GM18519 (cell line): Measurements from ENCODE around the gene ING3.
"Not testable (repeated sequence)": the region's sequence is repeated elsewhere in the genome, so short reads cannot be mapped to it uniquely, and the experiment has no call there.

Source experiments
- ATAC-seq: cut with Tn5 transposase; IDR thresholded peaks from one replicate; pipeline ENCODE4 v1.9.1; 2021; ENCODE audit warnings: mild to moderate bottlenecking, moderate library complexity; ENCODE audit not compliant: unreplicated experiment, low FRiP score

ING3 gene

DNA sequence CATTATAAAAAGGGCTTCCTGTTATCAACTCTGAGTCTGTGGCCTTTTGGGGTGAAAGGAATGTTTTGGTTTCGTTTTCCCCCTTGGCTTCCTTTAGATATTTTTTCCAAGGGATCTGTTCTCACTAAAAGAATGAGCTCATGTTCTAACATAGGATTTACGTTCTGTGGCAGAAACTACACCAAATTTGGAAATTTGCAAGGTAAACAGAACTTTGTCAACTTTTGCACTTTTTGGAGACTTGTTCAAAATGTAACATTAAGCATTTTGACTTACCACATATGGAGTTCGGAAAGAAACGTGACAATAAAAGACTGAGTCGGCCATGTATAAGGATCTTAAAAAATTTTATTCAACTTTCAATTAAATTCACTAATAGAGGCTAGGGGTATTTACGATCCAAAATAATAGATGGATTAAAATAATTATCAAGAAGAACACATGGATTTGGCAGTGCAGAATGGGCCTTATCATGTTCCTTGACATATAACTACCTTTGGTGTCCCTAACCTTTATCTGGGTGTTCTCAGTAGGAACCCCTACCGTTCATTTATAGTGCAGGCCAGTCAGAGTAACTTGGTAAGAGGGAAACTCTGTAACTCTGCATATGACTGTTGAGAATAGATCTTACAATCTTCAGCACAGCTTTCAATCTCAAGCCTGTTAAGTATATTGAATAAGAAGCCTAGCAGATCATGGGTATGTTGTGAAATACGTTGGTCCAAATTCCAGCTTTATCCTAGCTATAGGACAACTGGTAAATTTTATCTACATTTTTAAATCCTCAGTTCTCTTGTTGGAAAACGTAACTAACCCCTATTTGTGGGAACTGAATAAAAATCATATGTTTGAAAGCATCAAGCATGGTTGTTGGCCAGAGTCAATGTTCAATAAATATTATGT is 49.8 kb downstream of the ING3 start:
- no peak for ATAC-seq

DNA sequence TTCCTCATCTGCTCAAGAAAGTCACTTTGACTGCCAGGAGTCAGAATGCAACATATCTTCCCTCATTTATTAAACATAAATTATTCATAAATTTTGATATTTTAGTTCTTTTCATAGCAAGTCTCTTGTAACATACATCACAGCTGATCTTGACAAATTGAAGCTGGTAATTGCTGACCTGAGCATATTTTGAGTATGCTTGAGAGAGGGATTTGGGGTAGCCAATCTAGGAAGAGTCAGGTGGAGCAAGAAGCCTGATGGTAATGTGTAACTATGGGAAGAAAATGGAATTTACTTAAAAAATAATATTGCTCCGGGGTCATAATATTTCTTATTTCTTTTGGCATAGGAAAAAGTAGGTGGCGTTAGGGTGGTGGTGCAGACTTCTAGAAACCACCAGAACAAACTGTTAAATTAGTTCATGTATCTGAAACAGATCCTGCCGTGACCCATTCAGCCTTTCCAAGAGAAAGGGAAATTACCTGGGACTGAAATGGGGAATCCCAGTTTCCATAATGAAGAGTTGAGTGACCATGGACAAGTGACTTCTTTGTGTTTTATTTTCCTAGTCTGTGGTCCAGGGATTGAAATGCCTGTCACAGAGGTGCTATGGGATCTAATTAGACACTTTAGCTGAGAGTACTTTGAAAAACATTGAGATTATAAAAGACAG is 50.8 kb downstream of the ING3 start:
- no peak for ATAC-seq

DNA sequence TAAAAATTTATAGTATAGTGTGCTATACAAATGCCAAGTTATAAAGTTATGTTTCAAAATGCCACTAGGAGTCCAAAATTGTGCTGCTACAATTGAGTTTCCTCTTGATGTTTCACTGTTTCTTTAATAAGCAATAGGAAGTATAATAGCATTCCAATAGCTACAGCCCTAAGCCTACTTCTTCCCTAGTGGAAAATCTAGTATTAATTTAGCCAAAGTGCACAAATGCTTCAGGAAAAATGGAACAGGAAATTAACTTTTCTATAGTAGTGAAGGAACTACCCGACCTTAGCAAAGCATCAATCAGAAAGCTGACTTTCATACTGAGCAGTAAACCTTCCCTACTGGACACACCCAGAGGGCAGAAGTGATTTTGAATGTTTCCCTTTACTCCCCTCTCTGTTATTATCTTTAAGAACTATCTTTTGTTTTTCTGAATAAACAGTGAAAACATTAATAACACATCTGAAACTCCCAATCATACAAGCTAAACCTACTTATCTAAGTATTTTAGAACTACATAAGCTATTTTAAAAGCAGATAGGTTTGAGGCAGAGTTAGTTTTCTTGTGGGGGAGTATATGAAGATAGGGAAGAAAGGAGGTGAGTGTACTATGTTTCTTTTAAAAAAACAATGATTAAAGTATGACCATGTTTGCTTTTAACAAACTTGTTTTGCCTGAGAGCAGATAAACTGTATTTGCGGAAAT is 51.6 kb downstream of the ING3 start:
- no peak for ATAC-seq

DNA sequence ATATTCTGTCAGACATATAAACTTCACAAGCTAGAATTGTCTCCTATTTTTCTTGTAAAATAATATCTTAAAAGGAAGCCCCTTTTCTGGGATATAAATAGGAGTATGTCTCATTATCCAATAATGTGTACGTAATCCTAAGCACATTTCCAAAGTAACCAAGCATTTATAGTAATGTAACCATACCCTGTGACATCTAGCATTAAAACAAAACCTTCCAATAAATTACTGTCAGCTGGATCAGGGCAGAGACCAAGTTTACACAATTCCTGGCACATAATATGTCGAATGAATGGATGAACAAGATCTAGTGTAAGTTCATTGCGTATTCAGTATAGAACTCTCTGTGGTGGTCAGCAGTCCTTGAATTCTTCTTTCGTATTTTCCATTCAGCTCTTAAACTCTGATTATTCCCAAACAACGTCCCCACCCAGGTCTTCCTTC is 52.2 kb downstream of the ING3 start:
- ATAC-seq: no peak

DNA sequence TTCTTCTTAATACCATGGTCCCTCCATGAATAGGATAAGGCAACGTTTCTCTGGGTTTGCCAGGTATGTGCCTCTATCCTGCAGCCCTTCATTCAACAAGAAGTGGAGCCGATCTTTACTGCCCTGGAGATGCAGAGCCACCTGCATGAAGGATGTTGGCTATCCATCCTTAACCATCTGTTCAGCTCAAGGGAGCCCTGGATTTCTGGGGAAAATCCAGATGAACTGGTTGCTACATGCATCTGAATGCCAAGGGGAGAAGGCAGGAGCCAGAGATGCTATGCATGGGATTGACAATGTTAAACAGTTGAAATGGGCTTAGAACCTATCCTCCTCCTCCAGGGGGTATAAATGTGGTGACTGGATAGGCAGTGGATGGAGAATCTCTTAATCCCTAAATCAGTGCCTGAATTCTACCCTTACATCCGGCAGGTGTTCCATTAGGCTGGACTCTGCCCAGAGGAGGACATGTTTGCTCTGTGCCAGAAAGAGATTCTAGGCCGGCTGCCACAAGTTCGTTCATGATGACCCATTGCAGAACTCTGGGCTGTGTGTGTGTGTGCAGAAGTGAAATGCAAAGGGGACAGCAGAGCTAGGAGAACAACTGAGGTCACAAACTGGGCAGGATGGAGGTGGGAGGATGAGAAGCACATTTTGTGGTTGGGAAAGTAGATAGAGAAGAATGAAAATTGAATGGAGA is 53.6 kb downstream of the ING3 start:
- no peak for ATAC-seq

DNA sequence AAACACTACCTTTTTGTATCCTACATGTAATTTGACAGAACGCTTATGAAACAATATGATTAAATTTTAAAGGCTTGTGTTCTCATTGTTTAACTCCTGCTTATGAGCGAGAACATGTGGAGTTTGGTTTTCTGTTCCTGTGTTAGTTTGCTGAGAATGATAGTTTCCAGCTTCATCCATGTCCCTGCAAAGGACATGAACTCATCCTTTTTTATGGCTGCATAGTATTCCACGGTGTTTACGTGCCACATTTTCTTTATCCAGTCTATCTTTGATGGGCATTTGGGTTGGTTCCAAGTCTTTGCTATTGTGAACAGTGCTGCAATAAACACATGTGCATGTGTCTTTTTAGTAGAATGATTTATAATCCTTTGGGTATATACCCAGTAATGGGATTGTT is 54.5 kb downstream of the ING3 start:
- not testable (repeated sequence) for ATAC-seq

DNA sequence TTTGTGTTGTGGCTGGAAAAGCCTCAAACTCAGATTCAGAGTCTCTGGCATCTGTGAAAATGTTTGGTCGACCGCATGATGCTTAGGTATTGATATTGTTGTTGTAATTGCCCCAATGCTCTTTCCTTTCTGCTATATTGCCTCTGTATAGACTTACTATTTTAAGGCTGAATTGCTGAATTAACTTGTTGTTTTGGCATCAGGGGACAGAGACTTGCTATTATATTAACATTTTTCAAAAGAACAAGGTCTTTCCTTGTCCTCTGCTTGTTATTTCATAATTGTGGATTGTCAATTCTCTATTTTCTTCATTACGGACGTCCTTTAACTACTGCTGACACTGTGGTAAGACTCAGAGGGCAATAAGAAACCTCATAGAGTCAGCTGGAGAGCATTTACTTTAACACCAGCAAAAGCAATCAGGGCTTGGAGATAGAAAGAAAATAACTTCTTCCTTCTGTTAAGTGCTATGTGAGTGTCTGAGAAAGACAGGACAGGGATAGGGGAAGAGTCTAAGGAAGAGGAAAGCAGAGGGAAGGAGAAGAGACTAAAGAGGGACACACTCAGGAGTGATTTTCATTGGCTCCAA is 55.5 kb downstream of the ING3 start:
- ATAC-seq: no peak

DNA sequence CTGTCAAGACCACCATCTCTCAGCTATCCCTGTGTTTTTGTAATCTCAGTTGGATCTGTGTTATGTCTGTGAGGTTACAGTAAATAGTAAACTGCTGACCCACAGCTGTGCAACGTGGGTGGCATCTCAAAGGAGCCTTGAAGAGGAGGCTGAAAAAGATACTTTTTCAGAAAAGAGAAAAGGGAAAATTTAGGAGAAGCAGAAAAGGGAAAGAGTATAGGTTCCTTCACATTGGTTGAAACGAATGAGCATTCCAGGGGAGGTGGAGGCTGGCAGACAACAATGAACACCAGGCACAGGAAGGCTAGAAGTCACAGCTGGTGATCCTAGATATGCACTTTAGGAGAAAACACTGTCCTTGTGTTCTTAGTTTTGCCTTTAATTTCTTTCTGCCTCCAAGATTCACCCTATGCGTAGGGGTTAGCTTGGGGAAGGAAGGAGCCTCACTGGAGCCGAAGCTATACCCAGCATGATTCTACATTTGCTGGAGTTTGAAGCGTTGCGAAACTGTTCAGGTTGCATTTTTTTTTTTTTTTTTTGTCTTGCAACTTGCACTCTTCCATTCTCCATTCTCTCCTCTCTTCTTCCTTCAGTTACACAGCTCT is 56.2 kb downstream of the ING3 start:
- no peak for ATAC-seq

DNA sequence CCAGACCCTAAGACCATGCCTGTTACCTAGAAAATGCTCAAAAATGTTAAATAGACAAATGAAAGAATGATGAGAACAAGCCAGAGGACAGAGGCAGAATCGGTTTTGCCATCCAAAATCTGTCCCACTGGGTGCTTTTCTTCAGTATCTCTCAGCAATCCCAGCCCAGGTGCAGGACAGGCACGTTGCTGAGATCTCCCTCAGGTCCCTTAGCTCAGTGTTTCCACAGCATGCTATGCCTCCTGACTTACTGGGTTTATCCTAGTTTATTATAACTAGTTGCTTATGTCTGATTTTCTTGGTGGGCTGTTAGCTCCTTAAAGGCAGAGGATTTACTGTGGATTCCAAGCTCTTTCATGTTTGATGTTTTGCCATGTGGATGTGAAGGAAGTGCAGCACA is 58.2 kb downstream of the ING3 start:
- no peak for ATAC-seq

DNA sequence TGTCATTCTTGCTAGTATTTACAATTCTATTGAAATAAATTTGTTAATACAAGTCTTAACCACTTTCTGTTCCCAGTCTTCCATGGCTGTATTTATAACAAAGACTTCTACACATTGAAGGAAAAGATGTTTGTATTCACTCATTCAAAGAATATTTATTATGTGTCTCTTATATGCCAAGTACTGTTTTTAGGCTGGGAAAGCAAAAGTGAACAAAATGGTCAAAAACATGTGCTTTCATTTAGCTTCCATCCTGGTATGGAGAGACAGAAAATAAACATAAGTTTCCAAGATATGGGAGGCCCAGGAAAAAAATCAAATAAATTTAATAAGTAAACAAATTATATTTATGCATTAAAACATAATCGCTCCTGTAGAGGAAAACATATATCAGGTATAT is 60.8 kb downstream of the ING3 start:
- ATAC-seq: no peak

DNA sequence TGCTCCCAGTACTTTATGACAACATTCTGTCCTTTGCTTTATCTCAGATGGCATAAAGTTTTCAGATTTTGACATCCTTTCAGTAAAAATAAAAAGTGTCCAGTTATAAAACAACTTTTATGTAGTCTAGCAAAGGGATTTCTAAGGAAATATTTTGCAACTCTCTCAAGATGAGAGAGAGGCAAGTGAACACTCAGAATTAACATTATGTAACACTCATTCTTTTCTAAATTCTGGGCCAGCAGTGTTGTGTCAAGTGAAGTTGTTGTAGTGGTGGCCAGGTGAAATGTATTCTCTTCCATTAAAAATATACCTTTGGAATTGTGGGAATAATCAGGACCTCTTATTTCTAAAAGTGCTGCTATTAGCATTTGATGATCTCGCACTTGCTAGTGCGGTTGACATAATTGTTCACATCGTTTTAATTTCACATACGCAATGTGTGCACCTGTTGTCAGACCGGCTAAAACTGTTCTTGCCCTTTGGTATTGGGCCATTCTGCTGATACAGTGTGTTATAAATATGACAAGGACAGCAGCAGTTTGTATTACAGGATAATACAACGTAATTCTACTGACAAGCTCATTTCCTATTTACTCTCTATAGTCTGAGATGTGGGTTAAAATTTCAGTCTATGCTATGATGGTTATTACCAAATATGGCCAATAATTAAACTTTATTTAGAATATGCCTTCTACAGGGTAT is 61.7 kb downstream of the ING3 start:
- no peak for ATAC-seq

DNA sequence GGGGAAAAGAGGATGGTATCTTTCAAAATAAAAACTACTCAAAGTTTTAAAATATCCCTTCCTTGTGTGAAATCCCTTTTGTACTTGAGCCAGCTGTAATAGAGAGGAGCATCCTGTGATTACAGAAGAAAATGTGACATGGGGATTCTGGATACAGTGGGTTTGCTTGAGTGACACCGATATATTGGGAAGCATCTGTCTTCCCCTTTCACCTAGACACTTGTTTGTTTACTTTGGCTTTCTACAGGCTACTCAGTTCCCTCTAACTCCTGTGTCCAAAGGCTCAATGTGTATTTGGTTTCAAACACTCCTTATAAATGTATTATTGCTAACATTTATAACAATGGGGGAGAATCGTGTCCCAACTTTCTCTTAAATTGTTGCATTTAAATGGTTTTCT is 62.3 kb downstream of the ING3 start:
- ATAC-seq: no peak

DNA sequence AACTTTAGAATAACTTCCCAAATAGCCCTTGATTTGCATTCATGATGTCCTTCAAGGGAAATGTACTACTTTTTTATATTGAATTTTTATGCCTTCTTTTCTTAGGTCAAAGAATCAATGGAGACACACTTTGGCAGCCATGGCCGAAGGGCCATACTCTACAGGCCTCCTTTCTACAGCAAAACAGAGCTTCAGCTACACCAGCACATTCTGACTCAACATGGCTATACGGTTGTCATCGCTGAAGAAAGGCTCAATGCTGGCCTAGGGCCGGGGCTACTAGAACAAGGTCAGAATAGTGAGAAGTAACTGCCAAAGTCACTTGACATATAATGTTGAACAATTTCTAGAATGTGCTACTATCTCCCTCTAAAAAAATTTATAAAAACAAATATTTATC is 65.0 kb downstream of the ING3 start:
- no peak for ATAC-seq

DNA sequence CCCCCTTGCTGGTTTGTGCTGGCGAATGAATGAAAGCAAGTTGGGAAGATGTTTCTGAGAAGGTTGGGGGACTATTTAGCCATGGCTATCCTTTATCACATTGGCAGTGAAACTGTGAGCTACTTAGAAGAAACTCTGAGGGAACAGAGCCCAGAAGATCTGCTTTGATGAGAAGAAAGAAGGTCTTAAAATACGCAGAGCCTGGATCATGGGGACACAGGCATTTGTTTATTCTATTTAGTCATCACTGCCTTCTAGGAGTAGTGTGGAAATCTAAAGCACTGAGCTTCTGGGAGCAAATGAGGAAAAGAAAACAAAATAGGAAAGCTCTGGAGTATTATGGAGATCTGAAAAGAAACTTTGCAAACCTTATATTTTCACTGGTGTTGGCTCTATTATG is 66.4 kb downstream of the ING3 start:
- no peak for ATAC-seq

DNA sequence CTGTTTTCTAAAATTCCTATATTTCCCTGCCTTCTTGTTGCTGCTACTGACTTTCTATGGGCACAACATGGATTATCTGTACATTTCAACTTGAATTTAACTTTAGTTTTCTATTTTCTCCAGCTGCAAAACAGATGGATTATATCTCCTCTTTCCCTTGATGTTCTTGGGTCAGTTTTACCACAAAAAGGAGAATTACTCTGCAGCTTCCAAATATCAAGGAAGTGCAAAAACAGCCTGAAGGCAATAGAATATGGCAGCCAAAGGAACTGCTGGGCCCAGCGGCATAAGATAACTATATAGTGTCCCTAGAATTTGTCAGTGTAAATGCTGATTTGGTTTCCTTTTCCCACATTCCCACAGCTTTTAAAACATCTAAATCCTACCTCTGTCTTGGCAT is 67.0 kb downstream of the ING3 start:
- no peak for ATAC-seq

DNA sequence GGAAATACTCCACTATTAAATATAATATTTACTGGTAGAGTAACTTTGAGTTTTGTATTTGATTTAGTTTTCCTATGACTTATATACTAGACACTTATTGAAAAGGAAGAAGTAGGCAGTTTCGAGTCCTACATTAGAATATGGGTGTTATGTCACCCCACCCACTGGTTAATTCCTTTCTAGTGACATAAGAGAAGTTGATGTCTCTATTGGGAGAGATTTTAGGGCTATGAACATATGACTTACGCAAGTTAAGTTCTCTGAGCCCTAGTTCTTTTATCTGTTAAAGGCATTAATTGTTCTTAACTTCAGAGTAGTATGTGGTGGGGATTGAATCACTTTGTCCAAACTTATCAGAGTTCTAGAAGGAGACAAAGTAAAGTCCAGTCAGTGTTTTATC is 68.4 kb downstream of the ING3 start:
- ATAC-seq: no peak

DNA sequence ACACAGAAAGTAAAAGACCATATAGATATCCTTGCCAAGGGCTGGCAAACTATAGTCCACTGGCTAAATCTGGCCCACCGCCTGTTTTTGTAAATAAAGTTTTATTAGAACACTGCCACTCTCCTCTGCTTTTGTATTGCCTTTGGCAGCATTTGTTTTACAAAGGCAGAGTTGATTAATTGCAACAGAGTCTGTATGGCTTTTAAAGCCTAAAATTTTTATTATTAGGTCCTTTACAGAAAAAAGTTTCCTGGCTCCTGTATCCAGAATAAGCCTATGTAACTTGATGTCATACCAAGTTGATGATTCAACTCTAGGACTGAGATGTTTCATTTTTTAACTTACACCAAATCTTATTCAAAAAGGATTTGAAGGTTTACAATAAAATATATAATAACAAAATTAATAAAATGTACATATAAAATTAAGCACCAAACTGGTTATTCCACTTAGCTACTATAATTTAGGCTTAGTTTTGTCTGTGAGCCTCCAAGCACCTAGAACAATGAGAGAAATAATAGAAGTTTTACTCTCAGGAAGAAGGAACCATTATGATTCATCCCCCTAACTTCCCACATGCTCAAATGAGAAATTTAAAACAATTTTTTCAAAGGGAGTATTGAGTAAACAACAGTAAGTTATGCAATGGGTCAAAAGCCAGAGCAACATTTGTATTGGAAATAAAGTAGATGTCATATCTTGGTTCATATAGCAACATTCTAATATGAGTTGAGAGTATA is 69.8 kb downstream of the ING3 start:
- ATAC-seq: no peak
